H1 (cell line): ENCODE data around the gene FUT6. TPM values are rescaled to one million over a fixed set of nuclear protein-coding genes. Genes with fewer than 3 reads are reported as not detected.

Source experiments
- CTCF ChIA-PET: fragments of 300-600 bp; sonication (Branson Sonifier 250); formaldehyde crosslinking; loops from one replicate; lab custom pipeline; 2021; ENCODE audit not compliant: partially characterized antibody; lab: Charles Lee
- POLR2A ChIA-PET: fragments of 300-600 bp; sonication (Branson Sonifier 250); formaldehyde crosslinking; loops from one replicate; lab custom pipeline; 2021; ENCODE audit warnings: inconsistent platforms; ENCODE audit not compliant: partially characterized antibody; lab: Charles Lee
- DNase-seq, 2 experiments: peaks; one replicate each; pipeline versions ENCODE4 v3.0.0 to v3.0.0-alpha.2; 2010 to 2022; ENCODE audit warnings: low spot score in 2 of 2, low read depth in 1 of 2, mixed read lengths in 1 of 2
- FAIRE-seq: peaks from 2 replicates; lab custom pipeline; 2011; peaks lifted over from hg19 to GRCh38; lab: Jason Lieb, UNC
- H2AFZ ChIP-seq: 2 replicates; pipeline ENCODE4 v1.8.1; 2012; ENCODE audit warnings: low read length, inconsistent platforms
- H2AK5ac ChIP-seq: 2 replicates; pipeline ENCODE4 v1.6.1; 2013; ENCODE audit warnings: low read depth, low read length
- H2BK120ac ChIP-seq: replicated peaks from 2 replicates; pipeline ENCODE3; 2013; ENCODE audit warnings: low read depth, low read length, inconsistent platforms
- H2BK12ac ChIP-seq: 2 replicates; pipeline ENCODE4 v1.6.1; 2013; ENCODE audit warnings: low read depth, low read length
- H2BK15ac ChIP-seq: 2 replicates; pipeline ENCODE4 v1.6.1; 2013; ENCODE audit warnings: low read length
- H2BK20ac ChIP-seq: 2 replicates; pipeline ENCODE4 v1.6.1; 2013; ENCODE audit warnings: low read length
- H2BK5ac ChIP-seq: 2 replicates; pipeline ENCODE4 v1.6.1; 2013; ENCODE audit warnings: low read depth, low read length
- H3K14ac ChIP-seq: 2 replicates; pipeline ENCODE4 v1.6.1; 2013; ENCODE audit warnings: inconsistent platforms; ENCODE audit not compliant: insufficient read length
- H3K18ac ChIP-seq: 2 replicates; pipeline ENCODE4 v1.6.1; 2013; ENCODE audit warnings: low read length; ENCODE audit errors: extremely low read depth
- H3K23ac ChIP-seq: 2 replicates; pipeline ENCODE4 v1.6.1; 2013; ENCODE audit warnings: inconsistent platforms; ENCODE audit not compliant: insufficient read length
- H3K23me2 ChIP-seq: 2 replicates; pipeline ENCODE4 v1.6.1; 2013; ENCODE audit warnings: low read depth, low read length
- H3K27ac ChIP-seq: 2 replicates; pipeline ENCODE4 v1.6.1; 2011; ENCODE audit warnings: low read depth, low read length, inconsistent platforms
- H3K27me3 ChIP-seq, 4 experiments: replicated peaks in 1 of 4; 1 replicate in 1 of 4; 2 replicates in 3 of 4; pipeline versions ENCODE4 v1.6.1 to v1.8.1; 2011 to 2013; ENCODE audit warnings: low read length in 3 of 4, mild to moderate bottlenecking in 3 of 4, inconsistent platforms in 2 of 4, mixed read lengths in 2 of 4, moderate library complexity in 1 of 4; ENCODE audit not compliant: control insufficient read depth in 3 of 4, insufficient read depth in 3 of 4; ENCODE audit errors: extremely low read depth in 1 of 4
- H3K36me3 ChIP-seq, 4 experiments: 2 replicates each; pipeline versions ENCODE4 v1.6.1 to v1.8.1; 2011 to 2013; ENCODE audit warnings: mild to moderate bottlenecking in 4 of 4, low read length in 3 of 4, moderate library complexity in 2 of 4, control low read depth in 1 of 4, inconsistent platforms in 1 of 4; ENCODE audit not compliant: insufficient read depth in 4 of 4, control insufficient read depth in 2 of 4
- H3K4ac ChIP-seq: replicated peaks from 2 replicates; pipeline ENCODE3; 2013; ENCODE audit warnings: low read length, low read depth, mixed read lengths, inconsistent platforms; ENCODE audit not compliant: insufficient read length
- H3K4me1 ChIP-seq, 4 experiments: replicated peaks in 1 of 4; 1 replicate in 1 of 4; 2 replicates in 3 of 4; pipeline versions ENCODE4 v1.6.1 to v1.8.1; 2011 to 2013; ENCODE audit warnings: low read length in 3 of 4, inconsistent platforms in 2 of 4, mixed read lengths in 1 of 4; ENCODE audit not compliant: insufficient read depth in 4 of 4, control insufficient read depth in 3 of 4
- H3K4me2 ChIP-seq, 2 experiments: 2 replicates each; pipeline versions ENCODE4 v1.6.1 to v1.8.1; 2011 to 2013; ENCODE audit warnings: low read depth in 2 of 2, low read length in 2 of 2, control low read depth in 1 of 2, inconsistent platforms in 1 of 2, mild to moderate bottlenecking in 1 of 2; ENCODE audit not compliant: insufficient read depth in 1 of 2
- H3K4me3 ChIP-seq, 4 experiments: fragments of 200-600, 300-600 bp in 1 of 4; sonication (generic), shearing (Covaris generic), sonication (Bioruptor Twin) in 1 of 4; 2 replicates each; pipeline versions ENCODE4 v1.5.1 to v1.8.1; 2011 to 2016; ENCODE audit warnings: low read length in 4 of 4, low read depth in 3 of 4, control low read depth in 2 of 4, inconsistent platforms in 2 of 4, mild to moderate bottlenecking in 2 of 4, mixed read lengths in 1 of 4, moderate library complexity in 1 of 4; ENCODE audit not compliant: insufficient read depth in 2 of 4; ENCODE audit errors: extremely low read depth in 1 of 4
- H3K56ac ChIP-seq: replicated peaks from 2 replicates; pipeline ENCODE3; 2013; ENCODE audit warnings: low read depth, mild to moderate bottlenecking, mixed read lengths, low read length, inconsistent platforms; ENCODE audit not compliant: insufficient read length
- H3K79me1 ChIP-seq: 2 replicates; pipeline ENCODE4 v1.6.1; 2013; ENCODE audit warnings: low read depth, low read length, control low read depth
- H3K79me2 ChIP-seq, 2 experiments: 2 replicates each; pipeline versions ENCODE4 v1.6.1 to v1.8.1; 2012 to 2013; ENCODE audit warnings: low read length in 2 of 2, mild to moderate bottlenecking in 2 of 2, inconsistent platforms in 1 of 2; ENCODE audit not compliant: insufficient read depth in 2 of 2, control insufficient read depth in 1 of 2
- H3K9ac ChIP-seq, 4 experiments: replicated peaks in 1 of 4; 1 replicate in 1 of 4; 2 replicates in 3 of 4; pipeline versions ENCODE4 v1.6.1 to v1.8.1; 2011 to 2013; ENCODE audit warnings: low read depth in 3 of 4, low read length in 3 of 4, control low read depth in 2 of 4, mild to moderate bottlenecking in 2 of 4, moderate library complexity in 2 of 4, inconsistent platforms in 1 of 4; ENCODE audit errors: extremely low read depth in 1 of 4
- H3K9me3 ChIP-seq, 2 experiments: 2 replicates each; pipeline versions ENCODE4 v1.6.1 to v1.8.1; 2012 to 2013; ENCODE audit warnings: mild to moderate bottlenecking in 2 of 2, moderate library complexity in 2 of 2, control low read depth in 1 of 2, inconsistent platforms in 1 of 2, low read depth in 1 of 2, low read length in 1 of 2, mixed read lengths in 1 of 2; ENCODE audit not compliant: insufficient read depth in 2 of 2
- H4K20me1 ChIP-seq, 2 experiments: replicated peaks in 1 of 2; 2 replicates each; pipeline versions ENCODE3 to v1.8.1; 2011 to 2013; ENCODE audit warnings: inconsistent platforms in 2 of 2, low read length in 2 of 2, mild to moderate bottlenecking in 1 of 2; ENCODE audit not compliant: insufficient read depth in 2 of 2, control insufficient read depth in 1 of 2
- H4K5ac ChIP-seq: 2 replicates; pipeline ENCODE4 v1.6.1; 2013; ENCODE audit warnings: low read length, low read depth, mixed read lengths, inconsistent platforms; ENCODE audit not compliant: insufficient read length
- H4K8ac ChIP-seq: 2 replicates; pipeline ENCODE4 v1.8.0; 2013; ENCODE audit warnings: mild to moderate bottlenecking, moderate library complexity, low read length, inconsistent platforms; ENCODE audit not compliant: insufficient read depth; ENCODE audit errors: extremely low read depth
- H4K91ac ChIP-seq: replicated peaks from 2 replicates; pipeline ENCODE3; 2013; ENCODE audit warnings: low read length, mixed read lengths, inconsistent platforms; ENCODE audit not compliant: insufficient read length
- CBX8 ChIP-seq: fragments of 300-800, 300-1000 bp; sonication (generic); IDR thresholded peaks from 2 replicates; pipeline ENCODE4 v1.7.1; 2016; ENCODE audit warnings: low read depth, low read length, borderline replicate concordance
- EZH2 ChIP-seq: fragments of 200-600 bp; sonication (generic); IDR thresholded peaks from 2 replicates; pipeline ENCODE4 v1.7.1; 2012; ENCODE audit warnings: low read depth, mild to moderate bottlenecking, moderate library complexity, low read length, inconsistent platforms; ENCODE audit not compliant: severe bottlenecking
- FOSL1 ChIP-seq: IDR thresholded peaks from 2 replicates; pipeline ENCODE4 v1.6.1; 2011; ENCODE audit warnings: mild to moderate bottlenecking, low read depth, low read length, moderate library complexity; ENCODE audit not compliant: insufficient read depth
- HDAC2 ChIP-seq, 2 experiments: fragments of 300-600 bp in 1 of 2; sonication (generic) in 1 of 2; IDR thresholded peaks; 2 replicates each; pipeline ENCODE4 v1.6.1; 2011 to 2012; ENCODE audit warnings: low read depth in 2 of 2, low read length in 2 of 2, mild to moderate bottlenecking in 2 of 2, moderate library complexity in 2 of 2, borderline replicate concordance in 1 of 2, inconsistent platforms in 1 of 2
- KDM1A ChIP-seq: fragments of 200-600, 300-600 bp; sonication (generic); IDR thresholded peaks from 2 replicates; pipeline ENCODE4 v1.7.1; 2016; ENCODE audit warnings: mild to moderate bottlenecking, low read length, borderline replicate concordance
- NANOG ChIP-seq: IDR thresholded peaks from 2 replicates; pipeline ENCODE4 v1.6.1; 2011; ENCODE audit warnings: low read length, low read depth, mild to moderate bottlenecking, inconsistent platforms; ENCODE audit not compliant: insufficient read depth, poor library complexity, severe bottlenecking
- SIX5 ChIP-seq: IDR thresholded peaks from 2 replicates; pipeline ENCODE4 v1.6.1; 2011; ENCODE audit warnings: mild to moderate bottlenecking, low read depth, low read length
- TCF12 ChIP-seq: IDR thresholded peaks from 2 replicates; pipeline ENCODE4 v1.6.1; 2011; ENCODE audit warnings: low read depth, mild to moderate bottlenecking, low read length
- TEAD4 ChIP-seq: IDR thresholded peaks from 2 replicates; pipeline ENCODE4 v1.6.1; 2012; ENCODE audit warnings: low read depth, low read length, inconsistent platforms, mixed read lengths
- USF2 ChIP-seq: IDR thresholded peaks from 2 replicates; pipeline ENCODE4 v1.6.1; 2011; ENCODE audit warnings: low read length, improper control_type of control experiment
- ZNF274 ChIP-seq: IDR thresholded peaks from 2 replicates; pipeline ENCODE4 v1.7.0; 2012; ENCODE audit warnings: low read length, borderline replicate concordance; ENCODE audit errors: extremely low read depth
- WGBS, 2 experiments: shearing (Covaris generic) in 1 of 2; methylation state at CpG; one replicate each; pipeline versions ENCODE4 v1.1.6 to v1.1.7; 2013 to 2015; ENCODE audit warnings: low lambda C conversion rate in 2 of 2, mixed read lengths in 2 of 2, inconsistent platforms in 1 of 2, low coverage in 1 of 2, missing lambda C conversion rate in 1 of 2; ENCODE audit not compliant: insufficient replicate concordance in 2 of 2, insufficient coverage in 1 of 2, insufficient read length in 1 of 2; ENCODE audit errors: extremely low coverage in 1 of 2, missing lambda C conversion rate in 1 of 2; 5-methylcytosine and 5-hydroxymethylcytosine counted together
- polyA plus RNA-seq, 7 experiments: library from polyadenylated mRNA; depleted of rRNA in 3 of 7; stranded (reverse) in 5 of 7; unstranded in 2 of 7; fragments of >200 nt in 5 of 7; fragments of 200-250 nt in 2 of 7; gene quantifications; 1 replicate in 5 of 7; 2 replicates in 1 of 7; 4 replicates in 1 of 7; pipeline versions ENCODE4 v1.2.1 to v1.2.3, GENCODE V29; 2011 to 2013; ENCODE audit warnings: missing spikeins in 2 of 7, mixed read lengths in 2 of 7
- total RNA-seq: library from RNA; stranded (reverse); fragmentation: NEBNext Ultra II Directional; extraction: Animal tissue kit (Norgen Biotek cat#: 25700); gene quantifications from 2 replicates; pipeline ENCODE4 v1.2.1, GENCODE V29; 2021

Gene FUT6
- total and polyA plus RNA-seq, 2 of the 8 experiments (the other 6 are each of a cell fraction or from before 2014, with no cell fraction given): not detected

GRCh38 chr19:5821521-5822180 is 17.9 kb downstream of the FUT6 start:
- Histone ChIP-seq H2BK12ac (no peak overlapping the region), H3K4me2 (no peak overlapping the region), H3K4ac (no peak overlapping the region), H2AK5ac (no peak overlapping the region), H3K56ac (no peak overlapping the region), H3K79me1 (no peaks in the 10 kb centered on the region), H3K79me2 (no peaks in the 10 kb centered on the region), H2BK120ac (no peak overlapping the region), H3K23me2 (no peaks in the 10 kb centered on the region), H3K27ac (no peak overlapping the region), H4K8ac (no peak overlapping the region), H4K5ac (no peak overlapping the region), H2BK20ac (no peak overlapping the region), H3K18ac (no peak overlapping the region), H2BK5ac (no peak overlapping the region), H3K23ac (no peak overlapping the region), H3K9me3 (no peaks in the 10 kb centered on the region), H3K14ac (no peak overlapping the region), H4K20me1 (peaks cover 0 to 3% of the 10 kb centered on the region in 2 experiments), H3K27me3 (no peaks in the 10 kb centered on the region), H3K4me1 (peaks cover 0 to 4% (median 3%) of the 10 kb centered on the region in 4 experiments; a peak in 4 of 7 replicates), H3K9ac (no peak overlapping the region), H3K4me3 (no peak overlapping the region), H2AFZ (no peak overlapping the region), H4K91ac (no peak overlapping the region), H3K36me3 (no peaks in the 10 kb centered on the region), H2BK15ac (no peak overlapping the region)
- FAIRE-seq (no peak), DNase-seq (no peak)
- CTCF ChIA-PET: interaction anchor here (1.0 to 3.7 kb wide), 3 partner anchors 14 to 71 kb away, joined by 4 to 32 read pairs (median 6); no protein-coding TSS in a partner anchor
- POLR2A ChIA-PET: interaction anchor here (0.9 to 1.0 kb wide), 2 partner anchors 11 to 18 kb away, joined by 3 read pairs; no protein-coding TSS in a partner anchor
- WGBS, 2 experiments: 77% methylated on average over 8 of the region's 8 CpGs; no CpG with 5 or more reads in 1 of the 2 experiments
- TF ChIP-seq ZNF274: no peak
- TF ChIP-seq TEAD4: no peak
- no peak for TF ChIP-seq USF2
- TF ChIP-seq CBX8: no peak
- no peak for TF ChIP-seq HDAC2 (IDR thresholded peaks at IDR 0.05; ENCODE audit: borderline replicate concordance in 1 of 2, low read depth in 2 of 2, low read length in 2 of 2)
- TF ChIP-seq NANOG: no peak
- no peak for TF ChIP-seq FOSL1
- no peak for TF ChIP-seq SIX5
- TF ChIP-seq TCF12: no peak
- TF ChIP-seq EZH2: no peak
- TF ChIP-seq KDM1A: no peak
